ENCODE measurements around the gene MAP4. TPM values are rescaled to one million over a fixed set of nuclear protein-coding genes. Genes with fewer than 3 reads are reported as not detected.
"Not testable (repeated sequence)": the region's sequence is repeated elsewhere in the genome, so short reads cannot be mapped to it uniquely, and the experiment has no call there.

Gene MAP4
- total RNA-seq, 1 donor from 2014 or later, result 275 TPM

- Mint-ChIP-seq H3K4me3 (ENCODE audit: unreplicated experiment) (no peak overlapping the region), H3K27ac (ENCODE audit: unreplicated experiment) (no peak overlapping the region), H3K36me3 (ENCODE audit: unreplicated experiment) (peaks cover 38% of the 10 kb centered on the region)
Measured at GRCh38 chr3:47841786-47842349, 174.3 kb downstream of the MAP4 start.

DNA sequence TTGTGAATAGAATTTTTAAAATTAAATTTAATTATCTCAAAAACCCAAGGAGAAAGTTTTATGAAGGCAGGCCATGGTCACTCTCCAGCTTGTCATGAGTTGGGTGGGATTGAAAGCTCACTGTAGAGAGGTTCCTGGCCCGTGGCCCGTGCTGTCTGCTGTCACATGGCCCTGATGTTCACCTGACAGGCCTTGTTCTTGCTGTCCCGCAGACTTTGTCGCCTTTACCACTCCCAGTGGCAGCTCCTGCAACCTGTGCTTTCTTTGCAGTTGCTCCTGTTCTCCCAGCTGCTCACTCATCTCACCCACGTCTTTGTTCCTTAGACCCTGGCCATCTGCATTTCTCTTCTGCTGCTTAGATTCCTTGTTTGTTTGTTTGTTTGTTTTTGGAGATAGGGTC, 177.7 kb downstream of the MAP4 start:
- Mint-ChIP-seq H3K4me1 (ENCODE audit: unreplicated experiment) (no peaks in the 10 kb centered on the region), H3K36me3 (ENCODE audit: unreplicated experiment) (peaks cover 29% of the 10 kb centered on the region), H3K4me3 (ENCODE audit: unreplicated experiment) (no peak overlapping the region), H3K9me3 (ENCODE audit: unreplicated experiment) (no peaks in the 10 kb centered on the region), H3K27ac (ENCODE audit: unreplicated experiment) (no peak overlapping the region), H3K27me3 (ENCODE audit: unreplicated experiment) (no peaks in the 10 kb centered on the region)
- DNase-seq (ENCODE audit: extremely low spot score, unreplicated experiment), result no peak
- no peak for TF ChIP-seq CTCF (IDR thresholded peaks at IDR 0.05)

More at GRCh38 chr3:47841786-47842349, 174.3 kb downstream of the MAP4 start:
- no peak for TF ChIP-seq CTCF (IDR thresholded peaks at IDR 0.05)
- no peaks in the 10 kb centered on the region for H3K9me3 Mint-ChIP-seq (ENCODE audit: unreplicated experiment)
- no peaks in the 10 kb centered on the region for H3K4me1 Mint-ChIP-seq (ENCODE audit: unreplicated experiment)
- H3K27me3 Mint-ChIP-seq (ENCODE audit: unreplicated experiment), result no peaks in the 10 kb centered on the region
- DNase-seq (ENCODE audit: extremely low spot score, unreplicated experiment), result no peak

- no peaks in the 10 kb centered on the region for H3K9me3 Mint-ChIP-seq (ENCODE audit: unreplicated experiment)
- H3K36me3 Mint-ChIP-seq (ENCODE audit: unreplicated experiment), result peaks cover 27% of the 10 kb centered on the region
- no peak overlapping the region for H3K27ac Mint-ChIP-seq (ENCODE audit: unreplicated experiment)
- H3K4me3 Mint-ChIP-seq (ENCODE audit: unreplicated experiment), result no peak overlapping the region
- H3K27me3 Mint-ChIP-seq (ENCODE audit: unreplicated experiment), result no peaks in the 10 kb centered on the region
- DNase-seq (ENCODE audit: extremely low spot score, unreplicated experiment), result no peak
- no peak for TF ChIP-seq CTCF (IDR thresholded peaks at IDR 0.05)
- no peaks in the 10 kb centered on the region for H3K4me1 Mint-ChIP-seq (ENCODE audit: unreplicated experiment)
Measured at GRCh38 chr3:47836986-47837385, 179.2 kb downstream of the MAP4 start.

DNA sequence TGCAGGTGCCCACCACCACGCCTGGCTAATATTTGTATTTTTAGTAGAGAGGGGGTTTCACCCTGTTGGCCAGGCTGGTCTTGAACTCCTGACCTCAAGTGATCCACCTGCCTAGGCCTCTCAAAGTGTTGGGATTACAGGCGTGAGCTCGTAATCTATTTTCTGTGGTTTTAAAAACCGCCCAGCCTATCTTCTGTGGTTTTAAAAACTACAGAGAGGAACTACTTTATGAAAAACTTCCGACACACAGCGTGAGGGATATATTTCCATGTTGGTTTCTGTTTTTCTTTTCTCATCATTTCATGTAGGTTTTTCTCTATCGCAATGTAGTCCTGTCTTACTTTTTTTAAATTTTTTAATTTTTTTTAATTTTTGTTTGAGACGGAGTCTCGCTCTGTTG, 186.7 kb downstream of the MAP4 start:
- H3K4me3 Mint-ChIP-seq (ENCODE audit: unreplicated experiment), result not testable (repeated sequence)

GRCh38 chr3:47825590-47825989, 190.6 kb downstream of the MAP4 start:
- Mint-ChIP-seq H3K9me3 (ENCODE audit: unreplicated experiment) (no peaks in the 10 kb centered on the region), H3K4me3 (ENCODE audit: unreplicated experiment) (peak overlapping the region; percentile 85), H3K36me3 (ENCODE audit: unreplicated experiment) (peaks cover 23% of the 10 kb centered on the region), H3K27ac (ENCODE audit: unreplicated experiment) (peak overlapping the region; percentile 80), H3K27me3 (ENCODE audit: unreplicated experiment) (no peaks in the 10 kb centered on the region), H3K4me1 (ENCODE audit: unreplicated experiment) (peaks cover 24% of the 10 kb centered on the region)
- DNase-seq (ENCODE audit: extremely low spot score, unreplicated experiment), result no peak
- TF ChIP-seq CTCF (IDR thresholded peaks at IDR 0.05), result no peak

More for the DNA sequence above, 186.7 kb downstream of the MAP4 start:
- H3K27ac Mint-ChIP-seq (ENCODE audit: unreplicated experiment); H3K27me3 Mint-ChIP-seq (ENCODE audit: unreplicated experiment); H3K9me3 Mint-ChIP-seq (ENCODE audit: unreplicated experiment); DNase-seq (ENCODE audit: extremely low spot score, unreplicated experiment): not testable (repeated sequence)
- H3K4me1 Mint-ChIP-seq (ENCODE audit: unreplicated experiment), result peaks cover 22% of the 10 kb centered on the region
- peaks cover 40% of the 10 kb centered on the region for H3K36me3 Mint-ChIP-seq (ENCODE audit: unreplicated experiment)

Data from osteocyte (in vitro differentiated cells).